GM12878 (cell line): ENCODE measurements around the gene CACNA2D3.

ENCODE experiments used
- BHLHE40 ChIP-seq, 2 experiments: fragments of 450-650 bp in 1 of 2; IDR thresholded peaks; 2 replicates each; pipeline ENCODE4 v1.6.1; 2011 to 2017; ENCODE audit warnings: low read depth in 2 of 2, borderline replicate concordance in 1 of 2, improper control_type of control experiment in 1 of 2, low read length in 1 of 2, mild to moderate bottlenecking in 1 of 2
- ZNF207 ChIP-seq: fragments of 450-650 bp; IDR thresholded peaks from 2 replicates; pipeline ENCODE4 v1.6.1; 2014; ENCODE audit warnings: antibody characterized with exemption, mild to moderate bottlenecking, borderline replicate concordance
- TF ChIP-seq, protein P1 (sequence below), 3 experiments: IDR thresholded peaks in 2 of 3; conservative IDR thresholded peaks in 1 of 3; 2 replicates each; pipeline ENCODE4 v1.5.1; 2011; ENCODE audit warnings: low read depth in 3 of 3, low read length in 3 of 3, mild to moderate bottlenecking in 3 of 3, control low read depth in 2 of 3, moderate library complexity in 2 of 3, inconsistent platforms in 1 of 3, mixed read lengths in 1 of 3; ENCODE audit not compliant: control insufficient read depth in 2 of 3, insufficient read depth in 1 of 3; ENCODE audit errors: extremely low read depth in 1 of 3

GRCh38 chr3:54123003-54123775 is 837 bp downstream of the CACNA2D3 start:
- TF ChIP-seq ZNF207 (no peak), BHLHE40 (IDR thresholded peaks at IDR 0.05; ENCODE audit: borderline replicate concordance in 1 of 2, low read depth in 2 of 2, low read length in 1 of 2) (no peak)
- TF ChIP-seq, protein P1, sequence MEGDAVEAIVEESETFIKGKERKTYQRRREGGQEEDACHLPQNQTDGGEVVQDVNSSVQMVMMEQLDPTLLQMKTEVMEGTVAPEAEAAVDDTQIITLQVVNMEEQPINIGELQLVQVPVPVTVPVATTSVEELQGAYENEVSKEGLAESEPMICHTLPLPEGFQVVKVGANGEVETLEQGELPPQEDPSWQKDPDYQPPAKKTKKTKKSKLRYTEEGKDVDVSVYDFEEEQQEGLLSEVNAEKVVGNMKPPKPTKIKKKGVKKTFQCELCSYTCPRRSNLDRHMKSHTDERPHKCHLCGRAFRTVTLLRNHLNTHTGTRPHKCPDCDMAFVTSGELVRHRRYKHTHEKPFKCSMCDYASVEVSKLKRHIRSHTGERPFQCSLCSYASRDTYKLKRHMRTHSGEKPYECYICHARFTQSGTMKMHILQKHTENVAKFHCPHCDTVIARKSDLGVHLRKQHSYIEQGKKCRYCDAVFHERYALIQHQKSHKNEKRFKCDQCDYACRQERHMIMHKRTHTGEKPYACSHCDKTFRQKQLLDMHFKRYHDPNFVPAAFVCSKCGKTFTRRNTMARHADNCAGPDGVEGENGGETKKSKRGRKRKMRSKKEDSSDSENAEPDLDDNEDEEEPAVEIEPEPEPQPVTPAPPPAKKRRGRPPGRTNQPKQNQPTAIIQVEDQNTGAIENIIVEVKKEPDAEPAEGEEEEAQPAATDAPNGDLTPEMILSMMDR (IDR thresholded peaks at IDR 0.05 in 2 of 3, conservative IDR thresholded peaks at IDR 0.05 in 1 of 3; ENCODE audit: control insufficient read depth in 2 of 3, extremely low read depth in 1 of 3, insufficient read depth in 1 of 3, low read depth in 3 of 3, low read length in 3 of 3): no peak
